ENCODE data around the gene BMI1.
"Not testable (repeated sequence)": the region's sequence is repeated elsewhere in the genome, so short reads cannot be mapped to it uniquely, and the experiment has no call there.

The BMI1 gene

DNA sequence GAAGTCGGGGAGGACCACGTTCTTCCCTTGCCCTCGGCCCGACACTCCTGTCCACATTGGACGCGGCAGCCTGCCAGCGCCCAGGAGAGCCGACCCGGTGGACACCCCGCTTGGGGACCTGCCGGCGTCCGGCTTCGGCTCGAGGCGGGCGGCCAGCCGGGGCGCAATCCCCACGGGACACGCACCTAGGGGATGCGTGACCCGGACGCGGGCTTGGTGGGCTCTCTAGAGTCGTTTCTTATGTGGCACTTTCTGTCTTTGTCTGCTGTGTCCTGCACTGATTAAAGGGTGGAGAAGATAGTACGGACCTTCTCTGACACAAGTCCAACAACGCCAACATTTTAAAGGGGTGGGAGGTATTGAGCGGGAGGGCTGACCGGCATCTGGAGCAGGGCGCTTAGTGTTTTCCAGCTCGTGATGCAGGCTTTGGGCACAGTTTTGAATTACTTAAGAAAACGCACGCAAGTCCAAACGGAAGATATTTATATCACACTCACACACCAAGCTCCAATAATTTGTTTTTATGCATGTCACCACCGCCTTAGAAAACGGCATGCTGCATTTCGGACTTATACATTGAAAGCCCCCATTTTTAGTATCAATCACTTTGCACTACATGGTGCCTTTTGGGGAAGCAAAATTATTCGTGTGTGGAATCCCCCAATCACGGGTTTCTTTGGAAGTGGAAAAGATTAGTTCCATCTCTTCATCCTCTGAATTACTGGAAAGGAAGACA lies 20.5 kb downstream of the BMI1 start:
- peak; percentile 1 for ATAC-seq
- peaks cover 2% of the 10 kb centered on the region for H3K9me3 Mint-ChIP-seq
- peak overlapping the region; percentile 74 for H3K4me3 Mint-ChIP-seq
- H3K4me1 Mint-ChIP-seq: peaks cover 32% of the 10 kb centered on the region
- peak overlapping the region; percentile 26 for H3K27ac Mint-ChIP-seq
- H3K36me3 Mint-ChIP-seq: peaks cover 22% of the 10 kb centered on the region
- DNase-seq (ENCODE audit: low spot score in 2 of 2): no peak

- Mint-ChIP-seq H3K4me3 (peak overlapping the region; percentile 74), H3K9me3 (peaks cover 3% of the 10 kb centered on the region), H3K27ac (no peak overlapping the region), H3K36me3 (peaks cover 17% of the 10 kb centered on the region), H3K4me1 (peaks cover 30% of the 10 kb centered on the region)
- ATAC-seq: no peak
- DNase-seq (ENCODE audit: low spot score in 2 of 2): no peak
Observed at GRCh38 chr10:22341926-22342196, 21.0 kb downstream of the BMI1 start.

GRCh38 chr10:22342421-22342820 lies 21.5 kb downstream of the BMI1 start:
- Mint-ChIP-seq H3K9me3 (peaks cover 3% of the 10 kb centered on the region), H3K27ac (no peak overlapping the region), H3K4me1 (peaks cover 24% of the 10 kb centered on the region), H3K4me3 (no peak overlapping the region), H3K36me3 (peaks cover 13% of the 10 kb centered on the region)
- DNase-seq (ENCODE audit: low spot score in 2 of 2): no peak
- no peak for ATAC-seq

DNA sequence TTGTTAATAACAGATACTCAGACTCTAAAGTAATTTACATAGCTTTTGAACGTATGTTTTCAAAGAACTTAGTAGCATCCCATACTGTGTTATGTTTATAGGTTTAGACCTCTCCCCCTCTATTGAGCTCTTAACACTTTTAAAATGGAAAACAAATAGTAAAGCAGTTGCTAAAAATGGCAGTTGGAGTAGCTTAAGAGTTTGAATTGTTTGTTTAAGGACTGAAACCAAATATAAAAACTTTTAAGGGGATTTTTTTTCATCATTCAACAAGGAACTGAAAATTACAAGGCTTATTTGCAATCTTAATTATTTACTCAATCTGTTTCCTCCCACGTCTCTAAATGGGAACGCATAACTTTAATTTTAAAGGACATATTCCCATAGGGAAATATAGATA lies 22.8 kb downstream of the BMI1 start:
- Mint-ChIP-seq H3K4me1 (peaks cover 21% of the 10 kb centered on the region), H3K27ac (no peak overlapping the region), H3K36me3 (peaks cover 13% of the 10 kb centered on the region), H3K4me3 (no peak overlapping the region), H3K9me3 (peaks cover 3% of the 10 kb centered on the region)
- DNase-seq (ENCODE audit: low spot score in 2 of 2) (no peak), ATAC-seq (no peak)

GRCh38 chr10:22344249-22344648 lies 23.4 kb downstream of the BMI1 start:
- no peak for DNase-seq (ENCODE audit: low spot score in 2 of 2)
- Mint-ChIP-seq H3K4me1 (peaks cover 21% of the 10 kb centered on the region), H3K27ac (no peak overlapping the region), H3K9me3 (peaks cover 3% of the 10 kb centered on the region), H3K36me3 (peaks cover 13% of the 10 kb centered on the region), H3K4me3 (peak overlapping the region; percentile 27)
- ATAC-seq: no peak

DNA sequence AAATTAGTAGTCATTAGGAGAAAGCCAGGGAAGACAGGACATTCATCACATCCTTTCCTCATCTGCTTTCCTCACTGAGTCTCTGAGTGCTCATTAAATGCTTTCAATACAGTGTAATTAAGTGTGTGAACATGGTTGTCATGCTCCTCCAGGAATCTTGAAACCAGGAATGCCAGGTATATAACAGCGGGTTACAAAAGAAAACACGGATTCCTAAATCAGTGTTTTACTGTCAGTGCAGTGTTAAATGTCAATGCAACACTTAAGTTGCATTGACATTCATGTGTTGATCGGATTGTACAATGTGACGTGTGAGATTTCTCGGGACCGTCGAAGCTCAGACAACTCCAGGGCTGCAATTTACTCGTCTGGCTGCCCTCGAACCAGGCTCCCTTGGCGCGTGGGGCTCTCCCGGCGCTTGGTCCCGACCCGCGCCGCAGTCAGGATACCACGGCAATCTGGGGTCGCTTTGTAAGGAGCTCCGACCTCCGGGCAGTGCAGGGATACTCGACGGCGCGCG lies 23.9 kb downstream of the BMI1 start:
- ATAC-seq (no peak), DNase-seq (ENCODE audit: low spot score in 2 of 2) (no peak)
- Mint-ChIP-seq H3K27ac (no peak overlapping the region), H3K9me3 (peaks cover 3% of the 10 kb centered on the region), H3K4me1 (peaks cover 21% of the 10 kb centered on the region), H3K36me3 (peaks cover 8% of the 10 kb centered on the region), H3K4me3 (peak overlapping the region; percentile 27)

- Mint-ChIP-seq H3K27ac (no peak within 1 kb of the TSS), H3K36me3 (peaks cover 1% of the 10 kb centered on the region), H3K4me1 (peaks cover 21% of the 10 kb centered on the region), H3K4me3 (peak within 1 kb of the TSS; percentile 27), H3K9me3 (peaks cover 3% of the 10 kb centered on the region)
- peak; percentile 55 for ATAC-seq
- peak; percentile 32 to 72 for DNase-seq (ENCODE audit: low spot score in 2 of 2)
Observed at GRCh38 chr10:22345301-22346095, 24.6 kb downstream of the BMI1 start, which contains the start of gene SPAG6. TSS of gene SPAG6 (plus strand) at chr10:22345496. CDS start at chr10:22345612, 116 bp downstream.

DNA sequence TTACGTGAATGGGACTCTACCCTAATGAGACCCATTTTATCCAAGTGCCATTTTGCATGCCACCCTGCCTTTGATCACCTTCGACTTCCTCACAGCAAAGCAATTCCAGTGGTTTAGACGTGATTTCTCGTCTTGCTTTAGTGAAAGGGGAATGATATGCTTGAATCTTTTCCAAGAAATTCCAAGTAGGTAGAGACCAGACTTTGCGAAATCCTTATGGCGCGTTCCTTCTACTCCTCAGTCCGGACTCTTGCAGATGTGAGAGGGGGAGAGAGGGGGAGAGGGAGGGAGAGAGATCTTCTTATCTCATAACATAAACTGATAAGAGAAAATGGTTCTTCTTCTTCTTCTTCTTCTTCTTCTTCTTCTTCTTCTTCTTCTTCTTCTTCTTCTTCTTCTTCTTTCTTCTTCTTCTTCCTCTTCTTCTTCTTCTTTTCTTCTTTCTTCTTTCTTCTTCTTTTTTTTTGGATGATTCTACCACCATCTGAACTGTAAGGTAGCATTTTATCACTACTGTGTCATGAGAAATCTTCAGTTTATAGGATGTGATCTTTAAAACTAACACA lies 25.3 kb downstream of the BMI1 start:
- H3K4me3 Mint-ChIP-seq: peak overlapping the region; percentile 27

GRCh38 chr10:22349755-22350154 lies 28.9 kb downstream of the BMI1 start:
- no peak for ATAC-seq
- Mint-ChIP-seq H3K4me3 (no peak overlapping the region), H3K27ac (no peak overlapping the region), H3K9me3 (peaks cover 3% of the 10 kb centered on the region), H3K4me1 (peaks cover 9% of the 10 kb centered on the region), H3K36me3 (no peaks in the 10 kb centered on the region)
- DNase-seq (ENCODE audit: low spot score in 2 of 2): no peak

More for the DNA sequence above, 25.3 kb downstream of the BMI1 start:
- Mint-ChIP-seq H3K36me3 (no peaks in the 10 kb centered on the region), H3K9me3 (peaks cover 3% of the 10 kb centered on the region), H3K4me1 (peaks cover 21% of the 10 kb centered on the region), H3K27ac (no peak overlapping the region)
- no peak for ATAC-seq
- no peak for DNase-seq (ENCODE audit: low spot score in 2 of 2)

- no peak for ATAC-seq
- Mint-ChIP-seq H3K36me3 (no peaks in the 10 kb centered on the region), H3K27ac (no peak overlapping the region), H3K4me1 (peaks cover 4% of the 10 kb centered on the region), H3K4me3 (no peak overlapping the region), H3K9me3 (peaks cover 3% of the 10 kb centered on the region)
- no peak for DNase-seq (ENCODE audit: low spot score in 2 of 2)
Observed at GRCh38 chr10:22351131-22351703, 30.3 kb downstream of the BMI1 start.

DNA sequence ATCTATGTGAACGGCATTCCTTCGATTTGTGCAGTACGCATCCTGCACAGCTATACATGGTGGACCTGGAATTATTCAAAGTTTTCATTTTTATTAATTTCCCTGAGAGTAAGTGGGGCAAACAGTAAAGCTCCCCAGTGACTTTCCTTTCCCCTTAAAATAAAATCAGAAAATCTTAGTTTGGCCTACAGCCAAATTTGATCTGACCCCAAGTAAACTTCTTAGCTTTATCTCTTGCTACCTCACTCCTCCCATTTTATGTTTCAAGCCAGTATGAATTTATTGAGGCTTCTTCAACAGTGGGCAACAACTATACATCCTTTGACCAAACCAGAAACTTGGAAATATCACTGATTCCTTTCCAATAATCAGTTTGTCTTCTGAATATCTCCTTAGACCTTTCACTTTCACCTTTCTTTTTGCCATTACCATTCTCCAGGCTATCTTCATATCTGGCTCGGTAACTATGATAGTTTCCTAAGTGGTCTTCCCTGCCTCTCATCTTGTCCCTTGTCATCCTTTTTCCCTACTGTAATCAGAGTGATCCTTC lies 35.5 kb downstream of the BMI1 start:
- no peak for DNase-seq (ENCODE audit: low spot score in 2 of 2)
- H3K4me3 Mint-ChIP-seq: no peak overlapping the region
- no peak overlapping the region for H3K27ac Mint-ChIP-seq
- no peak for ATAC-seq
- H3K36me3 Mint-ChIP-seq: no peaks in the 10 kb centered on the region
- H3K9me3 Mint-ChIP-seq: no peaks in the 10 kb centered on the region
- H3K4me1 Mint-ChIP-seq: peaks cover 6% of the 10 kb centered on the region

GRCh38 chr10:22357770-22358169 lies 36.9 kb downstream of the BMI1 start:
- not testable (repeated sequence) for H3K27ac Mint-ChIP-seq; H3K36me3 Mint-ChIP-seq; H3K9me3 Mint-ChIP-seq; H3K4me3 Mint-ChIP-seq; ATAC-seq; DNase-seq (ENCODE audit: low spot score in 2 of 2); H3K4me1 Mint-ChIP-seq

DNA sequence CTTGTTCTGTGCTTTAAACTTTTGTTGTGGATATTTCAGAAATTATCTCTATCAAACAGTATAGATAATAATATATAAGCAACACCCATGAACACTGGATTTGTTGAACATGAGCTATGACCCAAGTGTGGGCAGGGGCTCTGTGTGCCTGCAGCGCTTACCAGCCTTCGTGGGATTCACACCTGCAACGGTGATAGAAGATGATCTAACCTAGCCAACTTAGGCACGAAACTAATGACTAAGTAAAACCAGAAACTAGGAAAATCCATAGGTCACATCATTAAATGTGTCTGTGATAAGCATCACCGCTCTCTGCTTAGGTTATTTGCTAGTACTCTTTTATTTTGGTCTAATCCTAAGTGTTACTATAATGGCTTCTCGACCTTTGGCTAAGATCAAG lies 42.4 kb downstream of the BMI1 start:
- H3K9me3 Mint-ChIP-seq: no peaks in the 10 kb centered on the region
- no peak overlapping the region for H3K4me3 Mint-ChIP-seq
- peaks cover 15% of the 10 kb centered on the region for H3K4me1 Mint-ChIP-seq
- H3K27ac Mint-ChIP-seq: no peak overlapping the region
- no peak for DNase-seq (ENCODE audit: low spot score in 2 of 2)
- no peaks in the 10 kb centered on the region for H3K36me3 Mint-ChIP-seq
- ATAC-seq: peak; percentile 68

- H3K36me3 Mint-ChIP-seq: no peaks in the 10 kb centered on the region
- no peak overlapping the region for H3K27ac Mint-ChIP-seq
- no peak overlapping the region for H3K4me3 Mint-ChIP-seq
- ATAC-seq (no peak), DNase-seq (ENCODE audit: low spot score in 2 of 2) (no peak)
- H3K9me3 Mint-ChIP-seq: no peaks in the 10 kb centered on the region
- peaks cover 21% of the 10 kb centered on the region for H3K4me1 Mint-ChIP-seq
Observed at GRCh38 chr10:22364407-22365140, 43.7 kb downstream of the BMI1 start.
